Spleen (tissue), 7 donors: ENCODE measurements around the gene CCDC117.

Experiments used
- POLR2A ChIP-seq, 3 donors: fragments of 450-650 bp; IDR thresholded peaks; one replicate each; pipeline ENCODE4 v1.5.1; 2017; ENCODE audit warnings: antibody characterized with exemption in 3 of 3, mild to moderate bottlenecking in 1 of 3
- POLR2AphosphoS5 ChIP-seq, 3 donors: sonication (generic); formaldehyde crosslinking; IDR thresholded peaks; one replicate each; pipeline ENCODE4 v1.5.1; 2017; ENCODE audit warnings: antibody characterized with exemption in 3 of 3
- TF ChIP-seq, protein P1 (sequence below), 11 experiments: fragments of 200-600 bp in 7 of 11; fragments of 450-650 bp in 4 of 11; sonication (generic) in 4 of 11; IDR thresholded peaks in 8 of 11; conservative IDR thresholded peaks in 3 of 11; 1 replicate in 7 of 11; 2 replicates in 4 of 11; pipeline versions ENCODE4 v1.4.0 to v1.8.0; 2016 to 2021; ENCODE audit warnings: antibody characterized with exemption in 11 of 11, inconsistent platforms in 4 of 11, mild to moderate bottlenecking in 1 of 11
- donor health status: DM: no; HTN: no; CAD: no; lungs with moderate emphysema.
- donor health status: DM: no; HTN: no; CAD: no.
- donor health status: DM: no; HTN: no; CAD: no.

DNA sequence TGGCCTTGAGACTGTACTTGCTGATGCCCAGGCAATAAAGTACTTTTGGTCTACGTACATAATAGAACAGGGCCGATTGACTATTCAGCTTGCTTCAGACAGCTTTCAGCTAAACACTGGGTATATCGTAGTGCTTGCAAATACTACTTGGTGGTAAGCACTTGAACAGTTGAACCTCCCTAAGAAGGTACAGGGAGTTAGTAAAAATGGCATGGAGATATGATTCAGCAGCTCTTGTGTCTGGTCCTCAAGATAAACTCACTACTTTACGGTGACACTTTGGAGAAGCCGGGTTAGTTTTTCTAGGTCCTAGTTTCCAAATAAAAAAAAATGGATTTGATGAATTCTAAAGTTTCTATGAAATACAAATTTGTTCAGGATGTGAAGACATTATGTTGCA, 7.3 kb downstream of the CCDC117 start:
- no peak for TF ChIP-seq POLR2A (IDR thresholded peaks at IDR 0.05)
- TF ChIP-seq, protein P1, sequence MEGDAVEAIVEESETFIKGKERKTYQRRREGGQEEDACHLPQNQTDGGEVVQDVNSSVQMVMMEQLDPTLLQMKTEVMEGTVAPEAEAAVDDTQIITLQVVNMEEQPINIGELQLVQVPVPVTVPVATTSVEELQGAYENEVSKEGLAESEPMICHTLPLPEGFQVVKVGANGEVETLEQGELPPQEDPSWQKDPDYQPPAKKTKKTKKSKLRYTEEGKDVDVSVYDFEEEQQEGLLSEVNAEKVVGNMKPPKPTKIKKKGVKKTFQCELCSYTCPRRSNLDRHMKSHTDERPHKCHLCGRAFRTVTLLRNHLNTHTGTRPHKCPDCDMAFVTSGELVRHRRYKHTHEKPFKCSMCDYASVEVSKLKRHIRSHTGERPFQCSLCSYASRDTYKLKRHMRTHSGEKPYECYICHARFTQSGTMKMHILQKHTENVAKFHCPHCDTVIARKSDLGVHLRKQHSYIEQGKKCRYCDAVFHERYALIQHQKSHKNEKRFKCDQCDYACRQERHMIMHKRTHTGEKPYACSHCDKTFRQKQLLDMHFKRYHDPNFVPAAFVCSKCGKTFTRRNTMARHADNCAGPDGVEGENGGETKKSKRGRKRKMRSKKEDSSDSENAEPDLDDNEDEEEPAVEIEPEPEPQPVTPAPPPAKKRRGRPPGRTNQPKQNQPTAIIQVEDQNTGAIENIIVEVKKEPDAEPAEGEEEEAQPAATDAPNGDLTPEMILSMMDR (IDR thresholded peaks at IDR 0.05 in 8 of 11, conservative IDR thresholded peaks at IDR 0.05 in 3 of 11), result no peak
- no peak for TF ChIP-seq POLR2AphosphoS5 (IDR thresholded peaks at IDR 0.05)
